HG03175 (cell line): ENCODE results near the gene EVL.

Experiments used
- ATAC-seq: cut with Tn5 transposase; IDR thresholded peaks from one replicate; pipeline ENCODE4 v1.9.1; 2021; ENCODE audit warnings: mild to moderate bottlenecking, moderate library complexity; ENCODE audit not compliant: unreplicated experiment

The EVL gene

DNA sequence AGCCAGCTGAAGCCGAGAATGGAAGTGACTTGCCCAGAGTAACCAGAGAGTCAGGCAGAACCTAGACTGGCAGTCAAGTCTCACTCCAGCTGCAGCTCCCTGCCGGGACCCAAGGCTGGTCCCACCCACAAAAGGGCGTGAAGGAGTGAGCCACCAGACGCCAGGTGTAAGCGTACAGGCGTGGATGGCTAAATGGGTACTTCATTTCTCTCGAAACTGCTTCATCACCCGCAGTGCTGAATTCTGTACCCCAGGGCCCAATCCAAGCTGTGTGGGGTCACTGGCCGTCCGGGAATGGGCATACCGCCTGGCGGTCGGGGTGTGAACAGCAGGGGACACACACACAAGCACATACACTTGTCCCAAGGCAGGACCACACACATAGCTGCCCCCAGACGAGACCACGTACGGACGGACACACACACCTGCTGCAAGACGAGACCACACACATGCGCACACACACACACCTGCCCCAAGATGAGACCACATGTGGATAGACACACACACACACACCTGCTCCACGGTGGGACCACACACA lies 59.4 kb downstream of the EVL start:
- ATAC-seq, result no peak

DNA sequence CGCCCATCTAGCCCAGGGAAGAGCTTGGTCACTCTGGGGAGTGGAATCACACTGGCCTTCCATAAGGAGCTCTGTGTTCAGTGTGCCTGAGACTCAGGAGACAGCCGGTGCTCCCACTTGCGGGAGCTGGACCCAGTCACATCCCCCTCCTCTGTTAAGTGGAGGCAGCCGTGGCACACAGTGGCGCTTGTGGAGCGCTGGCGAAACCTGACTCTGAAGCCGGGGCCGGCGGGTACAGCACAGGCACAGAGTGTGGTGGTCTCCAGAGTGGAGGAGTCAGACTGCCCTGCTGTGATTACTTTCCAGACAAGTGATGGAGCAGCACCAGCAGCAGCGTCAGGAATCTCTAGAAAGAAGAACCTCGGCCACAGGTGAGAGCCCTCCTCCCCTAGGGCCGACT lies 61.2 kb downstream of the EVL start:
- no peak for ATAC-seq

DNA sequence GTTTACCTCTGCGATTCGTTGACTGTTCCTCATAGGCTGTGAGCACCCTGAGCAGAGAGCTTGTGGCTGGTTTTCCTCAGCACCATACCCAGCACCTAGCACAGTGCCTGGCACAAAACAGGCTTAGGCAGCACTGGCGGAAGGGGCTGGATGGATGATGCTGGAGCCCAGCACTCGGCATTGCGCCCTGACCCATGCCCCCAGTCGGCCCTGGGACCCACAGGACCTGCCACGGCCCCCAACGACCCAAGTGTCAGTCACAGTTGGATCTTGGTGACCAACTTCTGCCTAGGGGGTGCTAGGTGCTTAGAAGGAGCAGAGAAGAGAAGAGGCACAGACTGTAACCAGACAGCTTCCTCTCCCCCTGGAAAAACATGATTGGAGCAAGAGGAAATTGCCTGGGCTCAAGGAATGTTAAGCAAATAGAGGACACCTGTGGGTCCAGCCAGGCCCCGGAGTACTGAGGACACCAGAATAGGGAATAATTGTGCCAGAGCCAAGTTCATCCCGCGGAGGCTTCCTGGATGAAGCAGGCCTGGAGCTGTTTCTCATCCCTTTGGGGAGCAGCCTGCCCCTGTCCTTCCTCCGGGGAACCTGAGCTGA lies 62.7 kb downstream of the EVL start:
- ATAC-seq, result no peak

DNA sequence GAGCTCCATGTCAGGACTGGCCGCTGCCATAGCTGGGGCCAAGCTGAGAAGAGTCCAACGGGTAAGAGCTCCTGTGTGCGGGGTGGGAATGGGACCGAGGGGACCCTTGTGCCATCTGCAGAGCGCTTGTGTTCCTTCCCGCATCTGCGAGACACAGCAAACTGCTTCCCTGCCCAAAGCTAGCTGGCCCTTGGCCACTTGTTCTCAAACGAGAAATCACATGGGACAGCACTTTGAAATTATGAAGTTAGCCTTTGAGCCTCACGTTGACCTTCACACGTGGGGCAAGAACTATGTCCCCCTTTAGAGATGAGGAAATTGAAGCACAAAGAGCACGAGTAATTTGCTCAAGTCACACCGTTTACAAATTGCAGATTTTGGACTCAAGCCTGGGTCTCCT lies 63.5 kb downstream of the EVL start:
- no peak for ATAC-seq

DNA sequence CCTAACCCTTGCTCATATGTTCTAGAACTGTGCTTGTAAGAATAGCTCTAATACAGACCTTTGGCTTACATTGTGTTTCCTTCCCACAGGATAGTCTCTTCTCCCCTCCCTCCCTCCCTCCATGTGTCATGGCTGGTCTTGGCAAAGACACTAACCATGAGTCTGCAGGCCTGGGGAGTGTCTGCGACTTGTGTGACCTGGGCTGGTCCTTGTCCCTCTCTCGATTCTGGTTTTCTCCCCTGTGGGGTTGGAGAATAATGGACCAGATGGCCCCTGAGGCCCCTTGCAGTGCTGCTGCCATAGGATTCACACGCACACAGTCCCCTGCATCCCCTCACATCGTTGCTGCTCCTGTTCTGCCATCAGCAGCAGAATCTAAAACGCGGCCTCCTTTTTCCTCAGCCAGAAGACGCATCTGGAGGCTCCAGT lies 64.0 kb downstream of the EVL start:
- ATAC-seq, result no peak

DNA sequence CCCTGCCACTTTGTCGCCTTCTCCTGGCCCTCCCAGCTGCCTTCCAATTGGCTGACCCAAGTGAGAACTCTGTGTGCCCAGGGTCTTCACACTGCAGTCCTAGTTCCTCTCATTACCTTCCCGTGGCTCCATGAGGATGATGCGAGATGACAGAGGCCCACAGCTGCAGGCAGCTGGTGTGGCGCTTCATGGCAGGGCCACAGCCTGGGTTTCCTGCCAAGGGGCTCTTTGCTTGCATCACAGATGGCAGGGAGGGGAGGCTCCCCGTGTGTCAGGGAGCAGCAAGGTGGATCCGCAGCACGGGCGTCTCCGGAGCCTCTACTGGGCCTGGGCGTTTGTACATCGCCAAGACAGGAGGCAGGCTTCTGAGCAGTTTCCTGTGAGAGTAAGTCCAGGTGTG lies 65.3 kb downstream of the EVL start:
- ATAC-seq, result no peak

DNA sequence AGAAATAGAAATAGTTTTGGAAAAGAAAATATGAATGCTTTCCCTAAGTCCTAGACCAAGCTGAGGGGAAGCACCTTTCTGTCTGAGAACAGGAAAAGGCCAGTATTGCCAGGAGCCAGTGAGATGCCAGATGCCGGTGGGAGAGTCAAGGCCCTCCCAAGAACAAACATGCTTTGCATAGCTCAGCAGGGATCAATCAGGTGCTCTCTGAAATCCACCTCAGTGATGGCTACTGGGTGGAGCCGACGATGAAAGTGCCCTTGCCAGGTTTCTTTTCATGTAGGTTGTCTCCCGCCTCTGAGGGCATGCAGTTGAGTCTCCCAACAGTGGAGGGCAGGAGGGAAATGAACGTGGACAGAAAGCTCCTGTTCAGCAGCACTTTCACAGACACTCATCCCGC lies 66.0 kb downstream of the EVL start:
- ATAC-seq, result no peak

DNA sequence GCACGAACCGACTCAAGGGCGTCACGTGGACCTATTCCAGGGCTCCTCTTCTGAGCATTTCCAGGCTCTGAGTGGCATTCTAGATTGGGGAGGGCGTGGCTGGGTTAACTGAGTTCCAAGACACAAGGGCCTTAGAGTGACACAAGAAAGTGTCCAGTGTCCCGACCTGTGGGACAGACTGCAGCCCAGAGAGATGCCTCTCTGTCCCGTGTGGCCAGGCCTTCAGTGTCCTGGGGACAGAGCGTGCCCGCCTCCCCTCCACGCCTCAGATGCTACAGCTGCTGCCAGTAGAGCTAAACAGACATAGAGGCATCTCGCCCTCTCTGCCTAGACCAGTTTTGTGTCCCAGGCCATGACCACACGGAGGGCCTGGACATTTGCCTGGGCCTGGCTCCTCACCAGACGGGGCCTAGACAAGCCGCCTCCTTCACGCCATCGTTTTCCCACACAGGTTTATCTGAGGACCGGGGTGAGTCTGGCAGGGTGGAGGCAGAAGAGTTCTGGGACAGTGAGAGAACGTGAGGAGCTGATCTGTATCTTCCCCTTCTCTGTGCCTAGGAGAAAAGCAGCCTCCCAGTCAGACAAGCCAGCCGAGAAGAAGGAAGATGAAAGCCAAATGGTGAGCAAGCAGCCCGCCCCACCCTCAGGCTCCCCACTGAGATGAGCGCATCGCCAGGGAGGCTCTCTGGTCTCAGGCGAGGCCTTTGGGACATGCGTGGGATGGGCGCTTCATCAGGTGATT lies 67.1 kb downstream of the EVL start:
- no peak for ATAC-seq

DNA sequence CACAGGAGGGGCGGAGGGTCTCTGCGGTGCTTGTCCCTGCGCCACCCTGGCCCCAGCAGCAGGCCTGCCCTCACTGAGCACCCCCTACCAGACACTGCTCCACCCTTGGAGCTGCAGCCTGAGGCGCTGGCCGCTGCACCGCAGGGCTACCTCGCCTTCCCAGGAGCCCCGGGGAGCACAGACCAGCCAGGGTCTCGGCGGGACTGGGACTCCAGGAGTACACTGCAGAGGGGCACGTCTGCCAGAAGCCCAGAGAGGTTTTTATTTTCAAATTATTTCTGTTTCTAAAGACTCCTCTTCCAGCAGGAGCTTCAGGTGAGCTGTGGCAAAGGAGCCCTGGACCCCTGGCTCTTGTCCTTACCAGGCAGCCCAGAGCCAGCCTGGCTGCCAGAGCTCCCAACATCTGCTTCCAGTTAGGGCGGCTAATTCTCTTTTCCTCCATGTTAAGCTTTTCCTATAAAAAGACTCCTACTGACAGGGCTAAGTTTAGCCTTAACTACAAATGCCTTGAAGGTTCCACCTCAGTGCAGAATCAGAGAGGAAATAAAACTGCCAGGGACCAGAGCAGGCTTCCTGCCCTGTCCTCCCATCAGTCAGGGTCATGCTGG lies 67.8 kb downstream of the EVL start:
- no peak for ATAC-seq

DNA sequence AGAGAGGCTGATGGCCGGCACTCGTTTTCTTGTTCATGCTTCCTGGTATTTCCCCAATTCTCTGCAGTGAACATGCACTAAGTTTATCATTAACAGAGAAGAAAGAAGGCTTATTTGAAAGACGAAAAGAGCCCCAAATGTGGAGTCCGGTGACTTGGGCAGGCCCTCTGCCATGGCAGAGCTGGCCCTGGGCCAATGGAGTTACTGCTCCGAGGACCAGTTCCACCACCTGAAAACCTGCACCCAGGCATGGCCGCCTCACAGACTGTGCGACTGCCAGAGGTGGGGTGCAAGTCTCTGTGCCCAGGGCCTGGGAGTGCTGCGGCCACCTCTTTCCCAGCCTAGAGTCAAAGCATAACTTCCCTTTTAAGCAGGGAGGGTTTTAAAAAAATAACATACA lies 69.4 kb downstream of the EVL start:
- no peak for ATAC-seq

DNA sequence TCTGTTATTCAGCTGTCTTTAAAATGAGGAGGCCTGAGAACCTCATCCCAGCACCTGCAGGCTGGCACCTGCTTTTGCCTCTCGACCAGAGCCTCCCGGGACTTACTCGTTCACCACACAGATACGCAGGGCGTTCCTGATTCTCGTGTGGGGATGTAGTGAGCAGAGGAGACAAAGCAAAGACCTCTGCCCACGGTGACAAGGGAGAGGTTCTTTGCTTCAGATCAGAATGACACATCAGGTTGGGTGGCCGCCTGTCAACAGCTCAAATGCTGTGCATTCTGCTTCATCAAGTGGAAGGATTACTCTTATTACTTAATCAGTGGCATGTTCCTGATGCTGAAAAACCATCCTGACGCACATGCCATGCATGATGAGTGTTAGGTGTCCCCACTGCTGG lies 69.9 kb downstream of the EVL start:
- no peak for ATAC-seq

DNA sequence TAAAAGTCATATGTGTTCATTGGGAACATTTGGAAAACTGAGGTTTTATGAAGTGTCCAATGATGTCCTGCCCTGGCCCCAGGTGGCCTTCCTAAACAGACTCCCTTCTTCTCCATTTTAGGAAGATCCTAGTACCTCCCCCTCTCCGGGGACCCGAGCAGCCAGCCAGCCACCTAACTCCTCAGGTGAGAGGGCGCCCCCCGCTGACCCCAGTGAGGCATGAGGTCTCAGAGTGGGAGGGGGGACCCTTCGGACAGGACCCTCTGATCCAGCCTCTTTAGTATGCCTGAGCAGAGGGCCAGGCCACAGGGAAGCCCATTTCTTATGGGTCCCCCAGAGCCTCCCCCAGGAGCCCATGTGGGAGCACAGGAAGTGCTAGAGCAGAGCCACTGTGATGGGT lies 70.6 kb downstream of the EVL start:
- no peak for ATAC-seq

DNA sequence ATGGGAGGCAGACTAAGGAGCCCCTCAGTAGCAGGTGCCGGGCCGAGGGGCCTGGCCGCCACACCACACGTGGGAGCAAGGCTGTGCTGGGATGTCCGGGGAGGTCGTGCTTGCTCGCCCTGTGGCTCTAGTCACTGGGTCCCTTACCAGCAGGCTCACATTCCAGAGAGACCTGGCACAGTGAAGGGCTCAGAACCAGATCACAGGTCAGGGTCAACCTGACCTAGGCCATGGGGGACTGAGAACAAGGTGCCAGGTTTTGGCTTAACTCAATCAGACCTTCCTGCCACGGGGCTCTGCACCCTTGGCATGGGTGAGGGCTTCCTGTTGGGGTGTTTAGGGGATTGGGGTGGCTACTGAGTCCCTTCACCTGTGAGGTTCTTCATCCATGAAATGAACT lies 72.0 kb downstream of the EVL start:
- ATAC-seq, result no peak

DNA sequence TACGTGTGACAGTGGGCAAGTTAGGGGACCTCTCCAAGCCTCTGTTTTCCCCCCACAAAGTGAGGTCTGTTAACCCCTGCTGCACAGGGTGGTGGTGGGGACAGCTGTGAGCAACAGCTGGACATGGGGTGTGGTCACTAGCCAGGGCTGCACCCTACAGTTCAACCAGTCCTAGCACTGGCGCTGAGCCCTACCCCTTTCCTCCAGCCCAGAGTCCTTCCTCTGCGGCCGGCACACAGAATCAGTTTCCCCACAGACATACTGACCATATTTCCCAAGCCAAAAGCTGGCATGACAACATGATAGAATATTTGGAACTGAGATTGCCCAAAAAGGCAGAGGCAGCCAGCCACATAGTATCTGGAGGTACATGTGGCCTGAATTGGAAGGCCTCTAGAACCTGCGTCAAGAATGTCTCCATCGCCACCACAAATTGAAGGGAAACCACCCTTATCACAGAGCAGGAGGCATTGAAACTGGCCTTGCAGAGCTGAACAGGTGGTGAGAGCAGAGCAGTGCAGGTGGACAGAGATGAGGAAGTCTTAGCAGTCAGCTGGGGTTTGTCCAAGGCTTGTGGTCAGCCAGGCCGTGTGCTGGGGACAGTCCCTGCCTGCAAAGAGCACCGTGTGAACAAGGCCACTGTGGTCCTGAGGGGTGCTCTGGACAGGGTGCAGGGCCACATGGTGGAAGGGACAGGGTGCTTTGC lies 73.0 kb downstream of the EVL start:
- ATAC-seq, result no peak

DNA sequence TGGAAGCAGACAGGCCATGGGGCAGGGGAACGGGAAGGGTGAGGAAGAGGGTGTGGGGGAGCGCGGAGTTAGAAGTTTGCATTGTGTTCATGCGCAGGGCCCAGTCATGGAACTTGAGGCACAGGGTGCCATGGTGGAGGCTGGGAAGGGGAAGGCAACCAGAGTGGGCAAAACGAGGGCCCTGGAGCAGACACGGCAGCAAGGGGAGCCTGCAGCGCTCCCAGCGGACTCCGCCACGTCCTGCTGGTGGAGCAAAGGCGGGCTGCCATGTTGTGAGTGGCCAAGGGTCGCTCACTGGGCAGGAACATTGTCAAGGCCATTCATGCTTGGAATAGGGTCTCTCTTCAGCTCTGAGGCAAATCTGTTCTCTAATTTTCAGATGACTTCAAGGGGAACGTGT lies 73.7 kb downstream of the EVL start:
- no peak for ATAC-seq

DNA sequence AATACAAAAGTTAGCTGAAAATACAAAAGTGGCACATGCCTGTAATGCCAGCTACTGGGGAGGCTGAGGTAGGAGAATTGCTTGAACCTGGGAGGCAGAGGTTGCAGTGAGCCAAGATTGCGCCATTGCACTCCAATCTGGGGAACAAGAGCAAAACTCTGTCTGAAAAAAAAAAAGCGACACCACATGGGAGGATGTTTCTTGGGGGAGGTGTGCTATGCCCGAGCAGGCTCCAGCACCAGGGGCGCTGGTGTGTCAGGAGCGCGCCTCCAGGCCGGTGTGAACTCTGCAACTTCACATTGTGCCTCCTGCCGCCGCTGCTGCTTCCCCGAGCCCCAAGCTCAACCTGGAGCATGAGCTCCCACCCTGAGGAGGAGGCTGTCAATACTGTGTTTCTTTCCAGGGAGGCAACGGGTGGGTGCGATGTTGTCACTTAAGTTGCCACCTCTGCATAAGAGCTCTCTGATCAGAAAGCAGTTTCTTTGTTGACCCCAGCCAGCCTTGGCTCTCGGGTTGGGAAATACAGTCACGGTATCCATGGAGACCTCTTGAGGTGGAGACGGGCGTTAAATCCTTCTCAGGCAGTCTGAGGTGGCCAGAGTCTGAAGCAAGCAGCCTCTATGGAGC lies 75.3 kb downstream of the EVL start:
- no peak for ATAC-seq

DNA sequence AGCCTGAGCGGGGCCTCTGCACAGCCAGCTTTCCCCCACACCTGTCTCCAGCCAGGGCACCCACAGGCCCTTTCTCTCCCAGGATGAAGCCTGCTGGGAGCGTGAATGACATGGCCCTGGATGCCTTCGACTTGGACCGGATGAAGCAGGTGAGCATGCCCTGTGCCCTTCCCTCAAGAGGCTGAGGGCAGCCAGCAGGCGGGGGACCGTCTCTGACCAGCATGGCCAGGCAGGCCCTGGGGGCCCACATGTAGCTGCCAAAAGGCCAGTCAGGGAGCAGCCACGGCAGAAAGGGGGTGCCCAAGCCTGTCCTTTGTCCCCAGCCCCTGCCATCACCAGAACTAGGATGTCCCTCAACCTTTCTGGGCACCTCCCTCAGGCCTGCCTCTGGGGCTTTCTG lies 75.9 kb downstream of the EVL start:
- ATAC-seq, result no peak

DNA sequence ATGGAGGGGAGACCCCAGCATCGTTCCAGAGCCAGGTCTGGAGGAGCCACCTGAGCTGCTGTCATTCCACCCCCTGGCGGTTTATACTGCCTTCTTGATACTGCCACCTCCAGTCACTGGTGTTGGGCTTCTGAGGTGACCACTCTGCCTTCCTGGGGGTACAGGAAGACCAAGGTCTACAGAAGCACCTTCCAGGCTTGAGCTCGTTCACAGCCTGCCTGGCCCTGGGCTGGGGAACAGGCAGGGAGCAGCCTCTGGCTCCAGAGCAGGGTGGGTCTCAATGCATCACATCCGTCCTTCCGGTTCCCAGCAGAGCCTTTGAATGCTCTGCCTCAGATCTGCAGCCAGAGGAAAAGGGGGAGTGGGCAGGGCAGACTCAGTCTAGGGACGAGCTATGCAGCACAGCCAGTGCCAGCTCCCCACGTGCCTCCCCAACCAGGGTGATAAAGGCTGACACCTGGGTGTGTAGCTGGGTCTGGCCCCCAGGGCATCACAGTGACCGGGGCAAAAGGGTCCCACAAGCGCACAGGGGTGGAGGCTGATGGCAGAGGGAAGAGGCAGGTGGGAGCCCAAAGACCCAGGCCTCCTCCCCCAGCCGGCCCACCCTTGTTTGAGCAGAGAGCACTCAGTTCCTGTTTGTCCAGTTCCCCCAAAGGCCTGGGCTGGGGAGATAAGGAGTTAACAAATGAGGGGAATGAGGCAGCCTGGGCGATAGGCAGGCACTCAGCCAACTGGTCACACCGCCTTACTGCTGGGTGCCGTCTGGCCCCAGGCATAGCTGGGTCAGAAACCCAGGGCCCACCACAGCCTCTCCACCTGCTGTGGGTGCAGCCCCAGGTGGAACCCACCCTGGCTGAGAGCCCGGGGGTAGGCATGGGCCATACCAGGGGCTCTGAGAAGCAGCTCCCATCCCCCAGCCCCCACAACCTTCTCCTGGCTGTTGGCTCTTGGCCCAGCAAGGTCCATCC lies 77.1 kb downstream of the EVL start:
- no peak for ATAC-seq

DNA sequence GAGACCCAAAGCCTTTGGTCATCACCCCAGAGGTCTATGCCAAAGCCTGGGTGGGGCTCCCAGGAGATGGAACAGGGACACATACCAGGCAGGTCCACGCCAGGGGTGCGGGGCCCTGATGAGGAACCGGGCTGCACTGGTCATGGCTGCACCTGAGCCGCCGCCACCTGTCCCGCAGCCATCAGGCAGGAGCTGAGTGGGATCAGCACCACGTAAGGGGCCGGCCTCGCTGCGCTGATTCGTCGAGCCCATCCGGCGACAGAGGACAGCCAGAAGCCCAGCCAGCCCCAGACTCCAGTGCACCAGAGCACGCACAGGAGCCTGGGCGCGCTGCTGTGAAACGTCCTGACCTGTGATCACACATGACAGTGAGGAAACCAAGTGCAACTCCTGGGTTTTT lies 78.3 kb downstream of the EVL start:
- no peak for ATAC-seq

DNA sequence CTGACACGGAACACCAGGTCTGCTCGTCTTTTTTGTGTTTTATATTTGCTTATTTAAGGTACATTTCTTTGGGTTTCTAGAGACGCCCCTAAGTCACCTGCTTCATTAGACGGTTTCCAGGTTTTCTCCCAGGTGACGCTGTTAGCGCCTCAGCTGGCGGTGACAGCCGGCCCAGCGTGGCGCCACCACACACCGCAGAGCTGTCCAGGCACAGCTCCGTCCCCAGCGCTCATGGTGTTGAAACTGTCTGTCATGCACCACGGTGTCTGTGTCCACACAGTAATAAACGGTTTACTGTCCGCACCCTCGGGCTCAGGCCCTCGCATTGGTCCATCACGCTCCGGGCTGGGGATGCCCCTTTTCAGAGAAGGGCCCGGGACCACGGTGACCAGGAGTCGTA lies 78.7 kb downstream of the EVL start:
- no peak for ATAC-seq
